ENCODE data around the gene IP6K1.
A peak's percentile ranks its signal among the peaks of the same experiment; 100 is the strongest.
"Not testable (repeated sequence)": the region's sequence is repeated elsewhere in the genome, so short reads cannot be mapped to it uniquely, and the experiment has no call there.

The IP6K1 gene

DNA sequence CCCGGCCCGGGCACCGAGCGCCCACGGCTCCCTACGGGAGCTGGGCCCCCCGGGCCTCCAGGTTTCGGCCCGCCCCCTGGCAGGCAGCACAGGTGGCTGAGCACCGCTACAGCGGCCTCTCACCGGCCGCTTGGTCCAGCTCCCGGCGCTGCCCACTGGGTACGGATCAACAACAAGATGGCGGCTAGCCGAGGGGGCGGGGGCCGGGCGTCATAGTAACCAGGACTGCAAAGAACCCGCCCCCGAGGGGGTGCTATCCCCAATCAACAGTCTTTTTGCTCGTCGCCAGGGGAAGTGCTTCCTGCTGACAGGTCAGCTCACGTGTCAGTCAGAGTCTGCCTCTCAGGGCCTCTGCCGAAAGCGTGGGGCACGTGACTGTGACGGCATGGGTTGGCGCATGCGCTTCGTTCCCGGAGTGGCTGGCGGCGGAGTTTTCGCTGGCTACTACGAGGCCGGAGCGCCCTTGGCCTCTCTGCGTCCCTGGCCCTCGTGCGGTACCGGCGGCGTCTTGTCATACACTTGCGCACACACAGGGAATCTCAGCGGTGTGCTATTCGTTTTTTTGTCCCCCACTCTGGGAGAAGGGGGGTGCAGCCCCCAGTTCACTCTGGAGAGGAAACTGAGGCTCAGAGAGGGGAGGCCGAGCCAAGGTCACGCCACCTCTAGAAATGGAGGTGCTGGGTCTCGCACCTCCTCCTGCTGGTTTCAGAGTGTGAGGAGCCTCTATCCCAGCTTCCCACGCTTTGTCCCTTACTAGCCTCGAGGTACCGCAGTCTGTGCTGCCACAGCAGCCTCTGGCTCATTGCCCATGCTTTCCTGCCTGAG is at the start of gene IP6K1:
Gene IP6K1 (minus strand): TSS at position 186 of the 825 bp plus-strand sequence. CDS start 38,502 bp downstream, outside the sequence.
- H4K20me1 ChIP-seq (ENCODE audit: insufficient read depth, low read length), result no peaks in the 10 kb centered on the region
- H3K4me2 ChIP-seq (ENCODE audit: low read length), result peak within 1 kb of the TSS; percentile 94
- H3K9me3 ChIP-seq (ENCODE audit: low read length), result no peaks in the 10 kb centered on the region
- no peak for TF ChIP-seq EZH2 (IDR thresholded peaks at IDR 0.05; ENCODE audit: borderline replicate concordance, low read length)
- H3K9me2 ChIP-seq (ENCODE audit: low read depth, low read length), result no peaks in the 10 kb centered on the region
- H3K27me3 ChIP-seq (ENCODE audit: insufficient read depth, low read length), result no peaks in the 10 kb centered on the region
- peaks cover 5% of the 10 kb centered on the region; the same call in 1 of the 2 replicates for H3K36me3 ChIP-seq (ENCODE audit: insufficient read depth, low read length)
- H3K79me2 ChIP-seq (ENCODE audit: insufficient read depth, low read length), result peaks cover 9% of the 10 kb centered on the region
- H3K9ac ChIP-seq (ENCODE audit: low read length), result peak within 1 kb of the TSS; percentile 71
- H3K27ac ChIP-seq (ENCODE audit: low read depth, low read length, poor library complexity, severe bottlenecking), result no peak within 1 kb of the TSS
- peak within 1 kb of the TSS; percentile 78 for H3K4me3 ChIP-seq (ENCODE audit: low read depth, low read length, poor library complexity, severe bottlenecking)
- no peaks in the 10 kb centered on the region for H3F3A ChIP-seq (ENCODE audit: insufficient read depth, low read length)
- peaks cover 24% of the 10 kb centered on the region for H3K4me1 ChIP-seq (ENCODE audit: insufficient read depth, low read length, severe bottlenecking)
- no peak within 1 kb of the TSS for H2AFZ ChIP-seq (ENCODE audit: low read length)

DNA sequence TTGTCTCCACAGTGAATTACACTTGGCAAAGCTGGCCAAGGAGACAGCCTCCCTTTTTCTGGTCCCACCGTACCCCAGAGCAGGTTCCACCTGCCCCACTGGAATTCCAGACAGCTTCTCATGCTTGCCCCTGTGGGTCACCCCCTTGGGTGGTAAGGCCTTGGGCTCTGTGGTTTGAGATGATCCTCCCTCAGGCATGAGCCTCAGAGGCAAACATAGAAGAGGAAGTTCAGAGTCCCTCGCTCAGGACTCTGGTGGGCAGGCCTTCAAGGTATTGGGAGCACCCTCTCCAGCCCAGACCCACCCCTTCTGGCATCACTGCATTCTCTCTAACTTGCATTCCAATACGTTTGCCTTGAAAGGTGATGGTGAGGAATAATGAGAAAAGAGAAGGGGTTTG is 45.0 kb upstream of the IP6K1 start:
- H3K9me2 ChIP-seq (ENCODE audit: low read depth, low read length), result no peaks in the 10 kb centered on the region
- H3K79me2 ChIP-seq (ENCODE audit: insufficient read depth, low read length), result no peaks in the 10 kb centered on the region
- H3K36me3 ChIP-seq (ENCODE audit: insufficient read depth, low read length), result peaks cover 59% of the 10 kb centered on the region
- no peak for TF ChIP-seq EZH2 (IDR thresholded peaks at IDR 0.05; ENCODE audit: borderline replicate concordance, low read length)
- TF ChIP-seq, protein P1, sequence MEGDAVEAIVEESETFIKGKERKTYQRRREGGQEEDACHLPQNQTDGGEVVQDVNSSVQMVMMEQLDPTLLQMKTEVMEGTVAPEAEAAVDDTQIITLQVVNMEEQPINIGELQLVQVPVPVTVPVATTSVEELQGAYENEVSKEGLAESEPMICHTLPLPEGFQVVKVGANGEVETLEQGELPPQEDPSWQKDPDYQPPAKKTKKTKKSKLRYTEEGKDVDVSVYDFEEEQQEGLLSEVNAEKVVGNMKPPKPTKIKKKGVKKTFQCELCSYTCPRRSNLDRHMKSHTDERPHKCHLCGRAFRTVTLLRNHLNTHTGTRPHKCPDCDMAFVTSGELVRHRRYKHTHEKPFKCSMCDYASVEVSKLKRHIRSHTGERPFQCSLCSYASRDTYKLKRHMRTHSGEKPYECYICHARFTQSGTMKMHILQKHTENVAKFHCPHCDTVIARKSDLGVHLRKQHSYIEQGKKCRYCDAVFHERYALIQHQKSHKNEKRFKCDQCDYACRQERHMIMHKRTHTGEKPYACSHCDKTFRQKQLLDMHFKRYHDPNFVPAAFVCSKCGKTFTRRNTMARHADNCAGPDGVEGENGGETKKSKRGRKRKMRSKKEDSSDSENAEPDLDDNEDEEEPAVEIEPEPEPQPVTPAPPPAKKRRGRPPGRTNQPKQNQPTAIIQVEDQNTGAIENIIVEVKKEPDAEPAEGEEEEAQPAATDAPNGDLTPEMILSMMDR (IDR thresholded peaks at IDR 0.05; ENCODE audit: low read length), result no peak
- no peak overlapping the region for H3K27ac ChIP-seq (ENCODE audit: low read depth, low read length, poor library complexity, severe bottlenecking)
- H4K20me1 ChIP-seq (ENCODE audit: insufficient read depth, low read length), result no peaks in the 10 kb centered on the region
- H3K4me2 ChIP-seq (ENCODE audit: low read length), result no peak overlapping the region
- no peak overlapping the region for H3K9ac ChIP-seq (ENCODE audit: low read length)
- no peaks in the 10 kb centered on the region for H3K9me3 ChIP-seq (ENCODE audit: low read length)
- no peak overlapping the region for H2AFZ ChIP-seq (ENCODE audit: low read length)
- H3K4me3 ChIP-seq (ENCODE audit: low read depth, low read length, poor library complexity, severe bottlenecking), result no peak overlapping the region
- no peaks in the 10 kb centered on the region for H3K4me1 ChIP-seq (ENCODE audit: insufficient read depth, low read length, severe bottlenecking)
- no peaks in the 10 kb centered on the region for H3K27me3 ChIP-seq (ENCODE audit: insufficient read depth, low read length)
- H3F3A ChIP-seq (ENCODE audit: insufficient read depth, low read length), result no peaks in the 10 kb centered on the region

DNA sequence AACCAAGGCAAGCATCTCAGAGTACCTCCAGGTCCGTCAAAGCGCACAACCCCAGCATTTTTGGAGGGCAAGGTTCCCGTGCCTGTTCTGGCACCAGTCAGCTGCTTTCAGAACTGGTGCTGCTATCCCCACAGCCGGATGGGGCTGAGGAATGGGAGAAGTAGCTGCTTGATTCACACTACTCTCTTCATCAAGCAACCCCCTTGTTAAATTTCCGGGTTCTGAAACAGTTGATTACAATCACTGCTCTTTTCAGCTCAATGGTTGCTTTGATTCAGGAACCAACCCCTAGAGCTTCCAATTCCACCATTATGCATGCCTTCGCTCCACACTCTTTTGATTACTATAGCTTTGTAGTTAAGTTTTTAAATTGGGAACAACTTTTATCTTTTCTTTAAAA is 39.7 kb upstream of the IP6K1 start:
- Histone ChIP-seq H2AFZ (ENCODE audit: low read length) (no peak overlapping the region), H3F3A (ENCODE audit: insufficient read depth, low read length) (no peaks in the 10 kb centered on the region), H3K27me3 (ENCODE audit: insufficient read depth, low read length) (no peaks in the 10 kb centered on the region), H3K36me3 (ENCODE audit: insufficient read depth, low read length) (peaks cover 25% of the 10 kb centered on the region), H3K4me1 (ENCODE audit: insufficient read depth, low read length, severe bottlenecking) (no peaks in the 10 kb centered on the region), H3K9me2 (ENCODE audit: low read depth, low read length) (no peaks in the 10 kb centered on the region), H3K27ac (ENCODE audit: low read depth, low read length, poor library complexity, severe bottlenecking) (no peak overlapping the region), H3K79me2 (ENCODE audit: insufficient read depth, low read length) (no peaks in the 10 kb centered on the region), H4K20me1 (ENCODE audit: insufficient read depth, low read length) (no peaks in the 10 kb centered on the region), H3K4me3 (ENCODE audit: low read depth, low read length, poor library complexity, severe bottlenecking) (no peak overlapping the region), H3K9me3 (ENCODE audit: low read length) (no peaks in the 10 kb centered on the region), H3K9ac (ENCODE audit: low read length) (no peak overlapping the region), H3K4me2 (ENCODE audit: low read length) (no peak overlapping the region)
- TF ChIP-seq, protein P1 (IDR thresholded peaks at IDR 0.05; ENCODE audit: low read length), result no peak
- TF ChIP-seq EZH2 (IDR thresholded peaks at IDR 0.05; ENCODE audit: borderline replicate concordance, low read length), result no peak

DNA sequence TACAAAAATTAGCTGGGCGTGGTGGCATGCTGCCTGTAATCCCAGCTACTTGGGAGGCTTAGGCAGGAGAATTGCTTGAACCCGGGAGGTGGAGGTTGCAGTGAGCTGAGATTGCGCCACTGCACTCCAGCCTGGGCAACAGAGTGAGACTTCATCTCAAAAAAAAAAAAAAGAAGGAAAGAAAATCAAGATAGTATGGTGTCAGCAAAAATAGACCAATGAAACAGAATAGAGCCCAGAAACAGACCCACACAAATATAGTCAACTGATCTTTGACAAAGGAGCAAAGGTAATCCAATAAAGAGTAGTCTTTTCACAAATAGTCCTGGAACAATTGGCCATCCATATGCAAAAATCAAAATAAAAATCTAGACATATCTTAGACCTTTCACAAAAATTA is 36.8 kb upstream of the IP6K1 start:
- H3K27ac ChIP-seq (ENCODE audit: low read depth, low read length, poor library complexity, severe bottlenecking); H3K27me3 ChIP-seq (ENCODE audit: insufficient read depth, low read length); H3K4me2 ChIP-seq (ENCODE audit: low read length); H3K9me2 ChIP-seq (ENCODE audit: low read depth, low read length); H3K9ac ChIP-seq (ENCODE audit: low read length); H3K36me3 ChIP-seq (ENCODE audit: insufficient read depth, low read length); H3K79me2 ChIP-seq (ENCODE audit: insufficient read depth, low read length); H4K20me1 ChIP-seq (ENCODE audit: insufficient read depth, low read length); H2AFZ ChIP-seq (ENCODE audit: low read length); H3F3A ChIP-seq (ENCODE audit: insufficient read depth, low read length); H3K4me1 ChIP-seq (ENCODE audit: insufficient read depth, low read length, severe bottlenecking); H3K4me3 ChIP-seq (ENCODE audit: low read depth, low read length, poor library complexity, severe bottlenecking); H3K9me3 ChIP-seq (ENCODE audit: low read length): not testable (repeated sequence)

Measured in OCI-LY1 (cell line).